WTC11 (cell line): ENCODE data around the gene HSD3B7.

Source experiments
- FOXJ3 ChIP-seq: sonication (generic); formaldehyde crosslinking; IDR thresholded peaks from 2 replicates; pipeline ENCODE4 v1.9.0; 2021; ENCODE audit warnings: missing genetic modification reagents, mild to moderate bottlenecking, borderline replicate concordance
- JUN ChIP-seq: sonication (generic); formaldehyde crosslinking; IDR thresholded peaks from 2 replicates; pipeline ENCODE4 v1.8.0; 2023; ENCODE audit warnings: mild to moderate bottlenecking, missing genetic modification reagents
- SMAD3 ChIP-seq: sonication (generic); formaldehyde crosslinking; IDR thresholded peaks from 2 replicates; pipeline ENCODE4 v1.8.0; 2022; ENCODE audit warnings: missing genetic modification reagents, mild to moderate bottlenecking, borderline replicate concordance
- SP1 ChIP-seq: sonication (generic); formaldehyde crosslinking; conservative IDR thresholded peaks from 2 replicates; pipeline ENCODE4 v1.8.1; 2022; ENCODE audit warnings: missing genetic modification reagents
- ZBTB21 ChIP-seq: sonication (generic); formaldehyde crosslinking; IDR thresholded peaks from 2 replicates; pipeline ENCODE4 v1.8.1; 2023; ENCODE audit warnings: mild to moderate bottlenecking, missing genetic modification reagents, borderline replicate concordance
- ZNF219 ChIP-seq: sonication (generic); formaldehyde crosslinking; IDR thresholded peaks from 2 replicates; pipeline ENCODE4 v1.8.0; 2023; ENCODE audit warnings: missing genetic modification reagents, mild to moderate bottlenecking, borderline replicate concordance
- TF ChIP-seq, protein P1 (sequence below): sonication (generic); formaldehyde crosslinking; conservative IDR thresholded peaks from 2 replicates; pipeline ENCODE4 v1.8.1; 2022; ENCODE audit warnings: mild to moderate bottlenecking, missing genetic modification reagents
- TF ChIP-seq, protein P2 (sequence below): fragments of 250-450 bp; sonication (Bioruptor Pico); IDR thresholded peaks from 2 replicates; pipeline ENCODE4 v1.9.0; 2021; ENCODE audit warnings: mild to moderate bottlenecking
- TF ChIP-seq, protein P3 (sequence below): fragments of 200-600 bp; IDR thresholded peaks from 2 replicates; pipeline ENCODE4 v1.8.0; 2022; ENCODE audit warnings: antibody characterized with exemption
- TF ChIP-seq, protein P4 (sequence below): sonication (generic); formaldehyde crosslinking; IDR thresholded peaks from 2 replicates; pipeline ENCODE4 v1.8.0; 2022; ENCODE audit warnings: mild to moderate bottlenecking, missing genetic modification reagents
- TF ChIP-seq, protein P5 (sequence below): sonication (generic); formaldehyde crosslinking; IDR thresholded peaks from 2 replicates; pipeline ENCODE4 v1.8.1; 2022; ENCODE audit warnings: low read depth, missing genetic modification reagents, borderline replicate concordance

DNA sequence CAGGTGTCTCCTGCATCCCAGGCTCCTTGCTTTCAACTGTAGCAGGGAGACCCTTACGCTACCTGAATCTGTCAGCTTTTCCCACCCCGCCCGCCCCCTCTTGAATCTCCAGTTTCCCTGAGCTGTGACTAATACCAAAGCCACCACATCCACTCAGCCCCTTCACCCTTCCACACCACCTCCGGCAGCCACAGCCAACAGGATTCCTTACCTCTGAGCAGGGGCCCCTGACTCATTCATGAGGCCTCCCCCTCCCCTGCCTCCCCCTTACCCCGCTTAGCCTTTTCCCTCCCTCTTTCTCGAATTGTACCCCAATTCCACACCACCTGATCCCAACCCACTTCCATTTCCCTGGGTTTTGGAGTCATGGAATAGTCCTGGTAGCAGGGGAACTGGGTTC, 23.1 kb downstream of the HSD3B7 start:
- TF ChIP-seq, protein P1, sequence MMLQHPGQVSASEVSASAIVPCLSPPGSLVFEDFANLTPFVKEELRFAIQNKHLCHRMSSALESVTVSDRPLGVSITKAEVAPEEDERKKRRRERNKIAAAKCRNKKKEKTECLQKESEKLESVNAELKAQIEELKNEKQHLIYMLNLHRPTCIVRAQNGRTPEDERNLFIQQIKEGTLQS (CRISPR knock-in tag): no peak
- TF ChIP-seq FOXJ3 (CRISPR knock-in tag) (no peak), ZNF219 (no peak), ZBTB21 (CRISPR knock-in tag) (no peak), SP1 (CRISPR knock-in tag) (no peak), SMAD3 (no peak), JUN (CRISPR knock-in tag) (no peak)
- TF ChIP-seq, protein P2, sequence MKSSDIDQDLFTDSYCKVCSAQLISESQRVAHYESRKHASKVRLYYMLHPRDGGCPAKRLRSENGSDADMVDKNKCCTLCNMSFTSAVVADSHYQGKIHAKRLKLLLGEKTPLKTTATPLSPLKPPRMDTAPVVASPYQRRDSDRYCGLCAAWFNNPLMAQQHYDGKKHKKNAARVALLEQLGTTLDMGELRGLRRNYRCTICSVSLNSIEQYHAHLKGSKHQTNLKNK: no peak
- TF ChIP-seq, protein P3, sequence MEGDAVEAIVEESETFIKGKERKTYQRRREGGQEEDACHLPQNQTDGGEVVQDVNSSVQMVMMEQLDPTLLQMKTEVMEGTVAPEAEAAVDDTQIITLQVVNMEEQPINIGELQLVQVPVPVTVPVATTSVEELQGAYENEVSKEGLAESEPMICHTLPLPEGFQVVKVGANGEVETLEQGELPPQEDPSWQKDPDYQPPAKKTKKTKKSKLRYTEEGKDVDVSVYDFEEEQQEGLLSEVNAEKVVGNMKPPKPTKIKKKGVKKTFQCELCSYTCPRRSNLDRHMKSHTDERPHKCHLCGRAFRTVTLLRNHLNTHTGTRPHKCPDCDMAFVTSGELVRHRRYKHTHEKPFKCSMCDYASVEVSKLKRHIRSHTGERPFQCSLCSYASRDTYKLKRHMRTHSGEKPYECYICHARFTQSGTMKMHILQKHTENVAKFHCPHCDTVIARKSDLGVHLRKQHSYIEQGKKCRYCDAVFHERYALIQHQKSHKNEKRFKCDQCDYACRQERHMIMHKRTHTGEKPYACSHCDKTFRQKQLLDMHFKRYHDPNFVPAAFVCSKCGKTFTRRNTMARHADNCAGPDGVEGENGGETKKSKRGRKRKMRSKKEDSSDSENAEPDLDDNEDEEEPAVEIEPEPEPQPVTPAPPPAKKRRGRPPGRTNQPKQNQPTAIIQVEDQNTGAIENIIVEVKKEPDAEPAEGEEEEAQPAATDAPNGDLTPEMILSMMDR: no peak
- TF ChIP-seq, protein P4, sequence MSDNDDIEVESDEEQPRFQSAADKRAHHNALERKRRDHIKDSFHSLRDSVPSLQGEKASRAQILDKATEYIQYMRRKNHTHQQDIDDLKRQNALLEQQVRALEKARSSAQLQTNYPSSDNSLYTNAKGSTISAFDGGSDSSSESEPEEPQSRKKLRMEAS (CRISPR knock-in tag): no peak
- TF ChIP-seq, protein P5, sequence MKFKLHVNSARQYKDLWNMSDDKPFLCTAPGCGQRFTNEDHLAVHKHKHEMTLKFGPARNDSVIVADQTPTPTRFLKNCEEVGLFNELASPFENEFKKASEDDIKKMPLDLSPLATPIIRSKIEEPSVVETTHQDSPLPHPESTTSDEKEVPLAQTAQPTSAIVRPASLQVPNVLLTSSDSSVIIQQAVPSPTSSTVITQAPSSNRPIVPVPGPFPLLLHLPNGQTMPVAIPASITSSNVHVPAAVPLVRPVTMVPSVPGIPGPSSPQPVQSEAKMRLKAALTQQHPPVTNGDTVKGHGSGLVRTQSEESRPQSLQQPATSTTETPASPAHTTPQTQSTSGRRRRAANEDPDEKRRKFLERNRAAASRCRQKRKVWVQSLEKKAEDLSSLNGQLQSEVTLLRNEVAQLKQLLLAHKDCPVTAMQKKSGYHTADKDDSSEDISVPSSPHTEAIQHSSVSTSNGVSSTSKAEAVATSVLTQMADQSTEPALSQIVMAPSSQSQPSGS (CRISPR knock-in tag): no peak
